Parathyroid adenoma (tissue), 2 donors: Measurements from ENCODE around the gene KIF1A.

Source experiments
- H2AFZ ChIP-seq: fragments of 300-600 bp; sonication (generic); one replicate; pipeline ENCODE4 v1.7.0; 2017; ENCODE audit warnings: antibody characterized with exemption, mild to moderate bottlenecking
- H3K27ac ChIP-seq: fragments of 300-600 bp; sonication (generic); one replicate; pipeline ENCODE4 v1.7.0; 2017
- H3K27me3 ChIP-seq: fragments of 300-600 bp; sonication (generic); one replicate; pipeline ENCODE4 v1.7.0; 2017; ENCODE audit warnings: low read length; ENCODE audit not compliant: control insufficient read depth, insufficient read depth
- H3K36me3 ChIP-seq: fragments of 300-600 bp; sonication (generic); one replicate; pipeline ENCODE4 v1.7.0; 2017; ENCODE audit warnings: low read length; ENCODE audit not compliant: control insufficient read depth, insufficient read depth
- H3K4me1 ChIP-seq: fragments of 300-600 bp; sonication (generic); one replicate; pipeline ENCODE4 v1.7.0; 2017; ENCODE audit warnings: control low read depth
- H3K4me2 ChIP-seq: fragments of 300-600 bp; sonication (generic); one replicate; pipeline ENCODE4 v1.7.0; 2017; ENCODE audit warnings: low read length
- H3K4me3 ChIP-seq: fragments of 300-600 bp; sonication (generic); one replicate; pipeline ENCODE4 v1.7.0; 2017; ENCODE audit warnings: low read depth, low read length
- H3K79me2 ChIP-seq: fragments of 300-600 bp; sonication (generic); one replicate; pipeline ENCODE4 v1.7.0; 2017; ENCODE audit warnings: control low read depth
- H3K9ac ChIP-seq: fragments of 300-600 bp; sonication (generic); one replicate; pipeline ENCODE4 v1.7.0; 2017; ENCODE audit warnings: mild to moderate bottlenecking
- H3K9me3 ChIP-seq: fragments of 300-600 bp; sonication (generic); one replicate; pipeline ENCODE4 v1.7.0; 2017; ENCODE audit warnings: low read length; ENCODE audit not compliant: control insufficient read depth
- CTCF ChIP-seq: fragments of 300-600 bp; sonication (generic); IDR thresholded peaks from one replicate; pipeline ENCODE4 v1.7.0; 2017; ENCODE audit warnings: antibody characterized with exemption, mild to moderate bottlenecking
- donor health status: primary hyperparathyroidism.

Gene KIF1A

GRCh38 chr2:240737512-240737911, 82.5 kb downstream of the KIF1A start:
- no peak overlapping the region for H3K9ac ChIP-seq
- no peaks in the 10 kb centered on the region for H3K36me3 ChIP-seq
- H3K27ac ChIP-seq = no peak overlapping the region
- no peaks in the 10 kb centered on the region for H3K4me1 ChIP-seq
- H2AFZ ChIP-seq = no peak overlapping the region
- H3K27me3 ChIP-seq = no peaks in the 10 kb centered on the region
- no peak overlapping the region for H3K4me2 ChIP-seq
- no peaks in the 10 kb centered on the region for H3K9me3 ChIP-seq
- no peak overlapping the region for H3K4me3 ChIP-seq
- H3K79me2 ChIP-seq = no peaks in the 10 kb centered on the region
- no peak for TF ChIP-seq CTCF

- no peak for TF ChIP-seq CTCF
- no peaks in the 10 kb centered on the region for H3K9me3 ChIP-seq
- no peak overlapping the region for H3K4me3 ChIP-seq
- H3K27ac ChIP-seq = no peak overlapping the region
- H3K79me2 ChIP-seq = no peaks in the 10 kb centered on the region
- no peaks in the 10 kb centered on the region for H3K27me3 ChIP-seq
- H2AFZ ChIP-seq = no peak overlapping the region
- no peaks in the 10 kb centered on the region for H3K36me3 ChIP-seq
- no peak overlapping the region for H3K4me2 ChIP-seq
- H3K4me1 ChIP-seq = no peaks in the 10 kb centered on the region
- no peak overlapping the region for H3K9ac ChIP-seq
These were observed 83.5 kb downstream of the KIF1A start for GRCh38 chr2:240736281-240737250.

GRCh38 chr2:240735476-240735875, 84.5 kb downstream of the KIF1A start:
- Histone ChIP-seq H3K27ac (no peak overlapping the region), H3K27me3 (no peaks in the 10 kb centered on the region), H3K36me3 (no peaks in the 10 kb centered on the region), H3K79me2 (no peaks in the 10 kb centered on the region), H3K9me3 (no peaks in the 10 kb centered on the region), H3K4me1 (no peaks in the 10 kb centered on the region), H3K9ac (no peak overlapping the region), H3K4me3 (no peak overlapping the region), H3K4me2 (no peak overlapping the region), H2AFZ (no peak overlapping the region)
- TF ChIP-seq CTCF = no peak

- Histone ChIP-seq H3K27ac (no peak overlapping the region), H3K36me3 (no peaks in the 10 kb centered on the region)
- no peak for TF ChIP-seq CTCF
These were observed 85.3 kb downstream of the KIF1A start for GRCh38 chr2:240734756-240735155.

More at GRCh38 chr2:240734756-240735155, 85.3 kb downstream of the KIF1A start:
- no peaks in the 10 kb centered on the region for H3K27me3 ChIP-seq
- no peak overlapping the region for H3K9ac ChIP-seq
- H3K9me3 ChIP-seq = no peaks in the 10 kb centered on the region
- no peaks in the 10 kb centered on the region for H3K4me1 ChIP-seq
- H2AFZ ChIP-seq = no peak overlapping the region
- no peaks in the 10 kb centered on the region for H3K79me2 ChIP-seq
- H3K4me3 ChIP-seq = no peak overlapping the region
- H3K4me2 ChIP-seq = no peak overlapping the region
